Peyer's patch (tissue), 4 donors: ENCODE data around the gene VRK3.

Experiments
- CTCF ChIP-seq, 6 experiments: fragments of 450-650 bp in 4 of 6; fragments of 200-600 bp in 2 of 6; sonication (generic) in 1 of 6; IDR thresholded peaks; one replicate each; pipeline ENCODE4 v1.5.1; 2017 to 2019; ENCODE audit warnings: antibody characterized with exemption in 6 of 6, mild to moderate bottlenecking in 3 of 6, moderate library complexity in 1 of 6
- POLR2A ChIP-seq, 2 donors: fragments of 450-650 bp; IDR thresholded peaks; one replicate each; pipeline ENCODE4 v1.5.1; 2017; ENCODE audit warnings: antibody characterized with exemption in 2 of 2, mild to moderate bottlenecking in 2 of 2, moderate library complexity in 2 of 2

- TF ChIP-seq CTCF (IDR thresholded peaks at IDR 0.05) (peak; percentile 88 to 98 (median 92)), POLR2A (IDR thresholded peaks at IDR 0.05) (no peak)
Measured at GRCh38 chr19:49937750-49938381, 87.3 kb downstream of the VRK3 start.
